SU-DHL-6 (cell line): Measurements from ENCODE around the gene GPR157.

Source experiments
- CTCF ChIP-seq: fragments of 200-600 bp; sonication (generic); IDR thresholded peaks from one replicate; pipeline ENCODE4 v1.5.1; 2017; ENCODE audit warnings: antibody characterized with exemption, mild to moderate bottlenecking, low read length, moderate library complexity; ENCODE audit not compliant: insufficient read depth, poor library complexity, severe bottlenecking
- EZH2phosphoT487 ChIP-seq: fragments of 200-600 bp; sonication (generic), shearing (Covaris generic); conservative IDR thresholded peaks from 2 replicates; pipeline ENCODE4 v1.6.1; 2018; ENCODE audit warnings: mild to moderate bottlenecking, antibody characterized with exemption, low read length, moderate library complexity, mixed read lengths

- TF ChIP-seq CTCF (no peak), EZH2phosphoT487 (no peak)
These were observed 35.8 kb downstream of the GPR157 start for GRCh38 chr1:9093091-9093490.
